HepG2 (cell line): Measurements from ENCODE around the gene FNIP2. TPM values are rescaled to one million over a fixed set of nuclear protein-coding genes. Genes with fewer than 3 reads are reported as not detected.

Source experiments
- ATF7-NPFF ChIP-seq: sonication (generic); formaldehyde crosslinking; IDR thresholded peaks from 2 replicates; pipeline ENCODE4 v1.8.1; 2023; ENCODE audit warnings: mild to moderate bottlenecking, low read depth, missing genetic modification reagents, moderate library complexity
- ERF ChIP-seq: IDR thresholded peaks from 2 replicates; pipeline ENCODE4 v1.6.1; 2018; ENCODE audit warnings: missing biosample characterization, missing genetic modification reagents
- MAFG ChIP-seq: sonication (generic); formaldehyde crosslinking; IDR thresholded peaks from 2 replicates; pipeline ENCODE4 v1.5.1; 2020; ENCODE audit warnings: mild to moderate bottlenecking, missing genetic modification reagents
- NCOR1 ChIP-seq: fragments of 200-600 bp; sonication (generic); IDR thresholded peaks from 2 replicates; pipeline ENCODE4 v1.7.0; 2017; ENCODE audit warnings: antibody characterized with exemption, low read length, borderline replicate concordance
- SIN3B ChIP-seq: fragments of 150-350 bp; IDR thresholded peaks from 2 replicates; pipeline ENCODE4 v1.6.1; 2014; ENCODE audit warnings: low read length
- SMAD1 ChIP-seq: sonication (generic); formaldehyde crosslinking; IDR thresholded peaks from 2 replicates; pipeline ENCODE4 v1.4.0; 2020; ENCODE audit warnings: missing genetic modification reagents, low read depth, mild to moderate bottlenecking, borderline replicate concordance
- SNAI1 ChIP-seq: sonication (generic); formaldehyde crosslinking; IDR thresholded peaks from 2 replicates; pipeline ENCODE4 v1.5.0; 2020; ENCODE audit warnings: mild to moderate bottlenecking, missing genetic modification reagents, borderline replicate concordance
- TOE1 ChIP-seq: sonication (generic); formaldehyde crosslinking; IDR thresholded peaks from 2 replicates; pipeline ENCODE4 v1.4.0; 2020; ENCODE audit warnings: mild to moderate bottlenecking, missing genetic modification reagents
- ZBTB21 ChIP-seq: sonication (generic); formaldehyde crosslinking; IDR thresholded peaks from 2 replicates; pipeline ENCODE4 v1.4.0; 2020; ENCODE audit warnings: missing genetic modification reagents
- ZFX ChIP-seq: sonication (generic); formaldehyde crosslinking; IDR thresholded peaks from 2 replicates; pipeline ENCODE4 v1.4.0; 2020; ENCODE audit warnings: mild to moderate bottlenecking, low read depth, missing genetic modification reagents, moderate library complexity
- ZNF382 ChIP-seq: sonication (generic); formaldehyde crosslinking; IDR thresholded peaks from 2 replicates; pipeline ENCODE4 v1.5.0; 2020; ENCODE audit warnings: missing genetic modification reagents, mild to moderate bottlenecking, borderline replicate concordance
- polyA plus RNA-seq, 8 experiments: library from polyadenylated mRNA; depleted of rRNA in 3 of 8; stranded (reverse) in 7 of 8; unstranded in 1 of 8; fragments of >200 nt; fragmentation: Illumina TruSeq in 4 of 8; extraction: Trizol in 4 of 8; gene quantifications; 2 replicates each; pipeline versions ENCODE4 v1.2.1 to v1.2.3, GENCODE V29; 2011 to 2016; ENCODE audit warnings: low read depth in 4 of 8, missing spikeins in 1 of 8, mixed read lengths in 1 of 8; ENCODE audit not compliant: insufficient read depth in 1 of 8
- total RNA-seq, 5 experiments: library from RNA; depleted of rRNA; stranded (reverse); fragments of >200 nt; fragmentation: Illumina TruSeq; extraction: Trizol; gene quantifications; 2 replicates each; pipeline ENCODE4 v1.2.3, GENCODE V29; 2016; ENCODE audit warnings: low read depth in 1 of 5
- TF ChIP-seq, protein P1 (sequence below): sonication (generic); formaldehyde crosslinking; IDR thresholded peaks from 2 replicates; pipeline ENCODE4 v1.4.0; 2020; ENCODE audit warnings: mild to moderate bottlenecking, missing genetic modification reagents
- TF ChIP-seq, protein P2 (sequence below): IDR thresholded peaks from 2 replicates; pipeline ENCODE4 v1.4.0; 2020; ENCODE audit warnings: mild to moderate bottlenecking, missing genetic modification reagents
- TF ChIP-seq, protein P3 (sequence below): sonication (generic); formaldehyde crosslinking; IDR thresholded peaks from 2 replicates; pipeline ENCODE4 v1.9.0; 2021; ENCODE audit warnings: mild to moderate bottlenecking, missing genetic modification reagents

FNIP2 gene
- total and polyA plus RNA-seq, 2 of the 13 experiments (the other 11 are each of a cell fraction or from before 2014, with no cell fraction given): 15.5 to 21.0 TPM

DNA sequence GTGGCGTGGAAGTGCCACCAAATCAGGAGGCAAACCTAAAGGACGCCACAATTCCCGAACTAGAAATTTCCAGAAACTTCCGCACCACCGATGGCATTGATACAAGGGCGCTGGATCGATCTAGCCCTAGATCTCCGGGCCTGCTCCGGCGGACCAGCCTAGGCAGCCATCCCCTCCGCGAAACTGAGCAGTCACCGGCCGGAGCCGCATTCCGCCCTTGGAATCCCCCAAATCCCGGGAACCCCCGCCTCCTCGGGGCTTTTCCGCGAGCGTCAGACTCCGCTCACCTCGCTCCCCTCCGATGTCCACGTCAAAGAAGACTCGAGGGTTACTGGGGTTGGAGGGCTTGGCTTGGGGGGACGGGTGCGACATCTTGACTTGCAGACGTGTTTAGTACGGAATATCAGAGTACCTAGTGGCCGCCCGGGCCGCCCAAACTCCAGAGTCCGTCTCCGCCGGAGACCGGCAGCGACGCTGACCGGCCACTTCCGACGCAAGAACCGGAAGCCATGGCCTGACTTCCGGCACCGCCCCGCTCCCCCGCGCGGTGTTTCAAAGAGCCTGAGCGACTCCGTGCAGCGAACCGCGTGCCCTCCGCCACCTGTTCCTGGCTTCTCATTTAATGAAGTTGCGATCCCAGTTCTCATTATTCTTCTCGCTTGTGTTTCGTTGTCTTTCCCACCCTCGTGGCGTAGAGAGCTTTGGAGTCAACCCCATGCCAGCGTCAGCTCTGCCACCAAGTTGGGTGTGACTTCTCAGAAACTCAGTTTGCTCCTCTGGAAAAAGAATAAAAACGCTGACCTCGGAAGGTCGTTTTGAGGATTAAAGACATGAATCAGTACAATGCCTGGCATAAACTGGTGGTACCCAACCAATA is 45.7 kb upstream of the FNIP2 start, which contains the start of gene PPID (continued):
- TF ChIP-seq ERF (peak; percentile 89), TOE1 (no peak; the same call in 1 of the 2 replicates), ZBTB21 (CRISPR knock-in tag) (no peak), ZNF382 (CRISPR knock-in tag) (no peak), ATF7-NPFF (CRISPR knock-in tag) (peak; percentile 35; the same call in 1 of the 2 replicates), SNAI1 (no peak), MAFG (CRISPR knock-in tag) (no peak), SMAD1 (0 out of 2 replicates have a peak, but pooled peaks have one; percentile 36), ZFX (CRISPR knock-in tag) (peak; percentile 62), NCOR1 (0 out of 2 replicates have a peak, but pooled peaks have one; percentile 38), SIN3B (peak; percentile 80)
- TF ChIP-seq, protein P1, sequence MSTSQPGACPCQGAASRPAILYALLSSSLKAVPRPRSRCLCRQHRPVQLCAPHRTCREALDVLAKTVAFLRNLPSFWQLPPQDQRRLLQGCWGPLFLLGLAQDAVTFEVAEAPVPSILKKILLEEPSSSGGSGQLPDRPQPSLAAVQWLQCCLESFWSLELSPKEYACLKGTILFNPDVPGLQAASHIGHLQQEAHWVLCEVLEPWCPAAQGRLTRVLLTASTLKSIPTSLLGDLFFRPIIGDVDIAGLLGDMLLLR: peak; percentile 61; the same call in 1 of the 2 replicates
- TF ChIP-seq, protein P2, sequence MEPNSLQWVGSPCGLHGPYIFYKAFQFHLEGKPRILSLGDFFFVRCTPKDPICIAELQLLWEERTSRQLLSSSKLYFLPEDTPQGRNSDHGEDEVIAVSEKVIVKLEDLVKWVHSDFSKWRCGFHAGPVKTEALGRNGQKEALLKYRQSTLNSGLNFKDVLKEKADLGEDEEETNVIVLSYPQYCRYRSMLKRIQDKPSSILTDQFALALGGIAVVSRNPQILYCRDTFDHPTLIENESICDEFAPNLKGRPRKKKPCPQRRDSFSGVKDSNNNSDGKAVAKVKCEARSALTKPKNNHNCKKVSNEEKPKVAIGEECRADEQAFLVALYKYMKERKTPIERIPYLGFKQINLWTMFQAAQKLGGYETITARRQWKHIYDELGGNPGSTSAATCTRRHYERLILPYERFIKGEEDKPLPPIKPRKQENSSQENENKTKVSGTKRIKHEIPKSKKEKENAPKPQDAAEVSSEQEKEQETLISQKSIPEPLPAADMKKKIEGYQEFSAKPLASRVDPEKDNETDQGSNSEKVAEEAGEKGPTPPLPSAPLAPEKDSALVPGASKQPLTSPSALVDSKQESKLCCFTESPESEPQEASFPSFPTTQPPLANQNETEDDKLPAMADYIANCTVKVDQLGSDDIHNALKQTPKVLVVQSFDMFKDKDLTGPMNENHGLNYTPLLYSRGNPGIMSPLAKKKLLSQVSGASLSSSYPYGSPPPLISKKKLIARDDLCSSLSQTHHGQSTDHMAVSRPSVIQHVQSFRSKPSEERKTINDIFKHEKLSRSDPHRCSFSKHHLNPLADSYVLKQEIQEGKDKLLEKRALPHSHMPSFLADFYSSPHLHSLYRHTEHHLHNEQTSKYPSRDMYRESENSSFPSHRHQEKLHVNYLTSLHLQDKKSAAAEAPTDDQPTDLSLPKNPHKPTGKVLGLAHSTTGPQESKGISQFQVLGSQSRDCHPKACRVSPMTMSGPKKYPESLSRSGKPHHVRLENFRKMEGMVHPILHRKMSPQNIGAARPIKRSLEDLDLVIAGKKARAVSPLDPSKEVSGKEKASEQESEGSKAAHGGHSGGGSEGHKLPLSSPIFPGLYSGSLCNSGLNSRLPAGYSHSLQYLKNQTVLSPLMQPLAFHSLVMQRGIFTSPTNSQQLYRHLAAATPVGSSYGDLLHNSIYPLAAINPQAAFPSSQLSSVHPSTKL (CRISPR knock-in tag): peak; percentile 56
- TF ChIP-seq, protein P3, sequence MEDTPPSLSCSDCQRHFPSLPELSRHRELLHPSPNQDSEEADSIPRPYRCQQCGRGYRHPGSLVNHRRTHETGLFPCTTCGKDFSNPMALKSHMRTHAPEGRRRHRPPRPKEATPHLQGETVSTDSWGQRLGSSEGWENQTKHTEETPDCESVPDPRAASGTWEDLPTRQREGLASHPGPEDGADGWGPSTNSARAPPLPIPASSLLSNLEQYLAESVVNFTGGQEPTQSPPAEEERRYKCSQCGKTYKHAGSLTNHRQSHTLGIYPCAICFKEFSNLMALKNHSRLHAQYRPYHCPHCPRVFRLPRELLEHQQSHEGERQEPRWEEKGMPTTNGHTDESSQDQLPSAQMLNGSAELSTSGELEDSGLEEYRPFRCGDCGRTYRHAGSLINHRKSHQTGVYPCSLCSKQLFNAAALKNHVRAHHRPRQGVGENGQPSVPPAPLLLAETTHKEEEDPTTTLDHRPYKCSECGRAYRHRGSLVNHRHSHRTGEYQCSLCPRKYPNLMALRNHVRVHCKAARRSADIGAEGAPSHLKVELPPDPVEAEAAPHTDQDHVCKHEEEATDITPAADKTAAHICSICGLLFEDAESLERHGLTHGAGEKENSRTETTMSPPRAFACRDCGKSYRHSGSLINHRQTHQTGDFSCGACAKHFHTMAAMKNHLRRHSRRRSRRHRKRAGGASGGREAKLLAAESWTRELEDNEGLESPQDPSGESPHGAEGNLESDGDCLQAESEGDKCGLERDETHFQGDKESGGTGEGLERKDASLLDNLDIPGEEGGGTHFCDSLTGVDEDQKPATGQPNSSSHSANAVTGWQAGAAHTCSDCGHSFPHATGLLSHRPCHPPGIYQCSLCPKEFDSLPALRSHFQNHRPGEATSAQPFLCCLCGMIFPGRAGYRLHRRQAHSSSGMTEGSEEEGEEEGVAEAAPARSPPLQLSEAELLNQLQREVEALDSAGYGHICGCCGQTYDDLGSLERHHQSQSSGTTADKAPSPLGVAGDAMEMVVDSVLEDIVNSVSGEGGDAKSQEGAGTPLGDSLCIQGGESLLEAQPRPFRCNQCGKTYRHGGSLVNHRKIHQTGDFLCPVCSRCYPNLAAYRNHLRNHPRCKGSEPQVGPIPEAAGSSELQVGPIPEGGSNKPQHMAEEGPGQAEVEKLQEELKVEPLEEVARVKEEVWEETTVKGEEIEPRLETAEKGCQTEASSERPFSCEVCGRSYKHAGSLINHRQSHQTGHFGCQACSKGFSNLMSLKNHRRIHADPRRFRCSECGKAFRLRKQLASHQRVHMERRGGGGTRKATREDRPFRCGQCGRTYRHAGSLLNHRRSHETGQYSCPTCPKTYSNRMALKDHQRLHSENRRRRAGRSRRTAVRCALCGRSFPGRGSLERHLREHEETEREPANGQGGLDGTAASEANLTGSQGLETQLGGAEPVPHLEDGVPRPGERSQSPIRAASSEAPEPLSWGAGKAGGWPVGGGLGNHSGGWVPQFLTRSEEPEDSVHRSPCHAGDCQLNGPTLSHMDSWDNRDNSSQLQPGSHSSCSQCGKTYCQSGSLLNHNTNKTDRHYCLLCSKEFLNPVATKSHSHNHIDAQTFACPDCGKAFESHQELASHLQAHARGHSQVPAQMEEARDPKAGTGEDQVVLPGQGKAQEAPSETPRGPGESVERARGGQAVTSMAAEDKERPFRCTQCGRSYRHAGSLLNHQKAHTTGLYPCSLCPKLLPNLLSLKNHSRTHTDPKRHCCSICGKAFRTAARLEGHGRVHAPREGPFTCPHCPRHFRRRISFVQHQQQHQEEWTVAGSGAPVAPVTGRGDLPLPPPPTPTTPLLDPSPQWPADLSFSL (CRISPR knock-in tag): no peak
